ENCODE data around the gene MYO3B.
"Not testable (repeated sequence)": the region's sequence is repeated elsewhere in the genome, so short reads cannot be mapped to it uniquely, and the experiment has no call there.

The MYO3B gene

GRCh38 chr2:170163411-170164065 lies 14.4 kb upstream of the MYO3B start:
- no peak for DNase-seq

- no peak for DNase-seq
These were observed 12.8 kb upstream of the MYO3B start for GRCh38 chr2:170165129-170165528.

GRCh38 chr2:170166735-170167134 lies 11.2 kb upstream of the MYO3B start:
- DNase-seq = no peak

DNA sequence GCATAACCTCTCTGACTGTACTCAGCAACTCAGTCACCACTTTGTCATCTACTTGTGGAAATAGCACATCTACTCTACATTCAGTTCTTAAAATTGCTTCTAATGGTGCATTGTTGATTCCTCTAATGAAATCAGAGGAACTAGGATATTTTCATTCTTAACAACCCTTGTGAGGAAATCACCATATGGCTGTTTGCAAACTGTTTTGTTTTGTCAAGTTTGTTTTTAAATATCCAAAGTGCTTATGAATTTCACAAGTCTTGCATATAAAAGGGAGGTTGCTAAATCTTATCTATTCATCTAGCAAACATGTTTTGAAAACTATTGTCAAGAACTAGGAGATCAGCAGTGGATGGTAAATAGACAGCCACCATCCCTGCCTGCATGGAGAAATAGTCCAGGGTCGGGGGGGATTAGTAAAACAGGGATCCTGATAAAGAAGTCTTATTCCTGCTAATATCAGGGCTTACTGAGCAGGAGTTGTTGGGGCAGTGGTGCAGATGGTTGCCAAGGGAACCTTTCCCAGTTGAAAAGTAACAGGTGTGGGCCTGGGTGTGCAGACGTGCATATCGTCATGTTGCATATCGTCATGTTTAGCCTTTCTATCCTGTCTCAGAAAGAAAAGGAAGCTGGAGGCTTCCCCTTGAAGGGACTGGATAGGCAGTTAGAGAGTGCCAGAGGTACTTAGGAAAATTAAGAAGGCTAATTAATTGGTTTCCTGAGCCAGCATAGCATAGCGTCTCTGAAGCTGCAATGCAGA lies 7.5 kb upstream of the MYO3B start:
- DNase-seq = no peak

GRCh38 chr2:170176212-170176611 lies 1.7 kb upstream of the MYO3B start:
- DNase-seq = peak; percentile 61

- no peak for DNase-seq
These were observed 2.2 kb downstream of the MYO3B start for GRCh38 chr2:170180031-170180566.

GRCh38 chr2:170181602-170182001 lies 3.7 kb downstream of the MYO3B start:
- no peak for DNase-seq

GRCh38 chr2:170185319-170185718 lies 7.4 kb downstream of the MYO3B start:
- DNase-seq = no peak

DNA sequence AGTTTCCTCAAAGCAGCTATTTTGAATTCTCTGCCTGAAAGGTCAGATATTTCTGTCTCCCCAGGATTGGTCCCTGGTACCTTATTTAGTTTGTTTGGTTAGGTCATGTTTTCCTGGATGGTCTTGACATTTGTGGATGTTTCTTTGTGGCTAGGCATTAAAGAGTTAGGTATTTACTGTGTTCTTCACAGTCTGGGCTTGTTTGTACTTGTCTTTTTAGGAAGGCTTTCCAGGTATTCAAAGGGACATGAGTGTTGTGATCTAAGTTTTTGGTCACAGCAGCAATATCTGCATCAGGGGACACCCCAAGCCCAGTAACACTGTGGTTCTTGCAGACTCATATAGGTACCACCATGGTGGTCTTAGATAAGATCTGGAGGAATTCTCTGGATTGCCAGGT lies 11.8 kb downstream of the MYO3B start:
- no peak for DNase-seq

GRCh38 chr2:170190172-170190571 lies 12.2 kb downstream of the MYO3B start:
- no peak for DNase-seq

DNA sequence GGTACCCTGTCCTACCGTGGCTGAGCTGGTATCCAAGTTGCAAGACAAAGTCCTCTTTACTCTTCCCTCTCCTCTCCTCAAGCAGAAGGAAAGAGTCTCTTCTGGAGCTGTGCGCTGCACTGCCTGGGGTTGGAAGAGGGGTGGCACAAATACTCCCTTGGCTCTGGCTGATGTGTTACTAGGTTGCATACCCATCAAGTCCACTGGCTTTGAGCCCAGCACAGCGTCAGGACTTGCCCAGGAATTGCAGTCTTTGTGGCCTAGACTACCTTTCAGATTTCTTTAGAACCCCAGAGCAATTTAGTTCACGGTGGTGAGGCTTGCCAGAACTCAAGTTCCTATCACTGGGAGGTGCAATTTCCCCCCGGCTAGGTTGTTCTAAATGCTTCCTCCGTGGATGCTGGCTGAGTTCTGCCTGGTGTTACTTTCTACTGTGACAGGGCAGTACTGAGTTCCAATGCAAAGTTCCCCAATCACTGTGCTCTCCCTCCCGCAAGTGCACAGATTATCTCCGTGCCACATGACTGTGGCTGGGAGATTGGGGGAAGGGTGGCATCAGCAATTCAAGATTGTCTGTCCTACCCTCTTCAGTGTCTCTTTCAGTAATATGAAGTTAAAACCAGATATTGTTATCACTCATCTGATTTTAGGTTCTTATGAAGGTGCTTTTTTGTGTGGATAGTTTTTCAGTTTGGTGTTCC lies 13.4 kb downstream of the MYO3B start:
- DNase-seq = no peak

- no peak for DNase-seq
These were observed 19.0 kb downstream of the MYO3B start for GRCh38 chr2:170196963-170197362.

- no peak for DNase-seq
These were observed 23.3 kb downstream of the MYO3B start for GRCh38 chr2:170201275-170201674.

DNA sequence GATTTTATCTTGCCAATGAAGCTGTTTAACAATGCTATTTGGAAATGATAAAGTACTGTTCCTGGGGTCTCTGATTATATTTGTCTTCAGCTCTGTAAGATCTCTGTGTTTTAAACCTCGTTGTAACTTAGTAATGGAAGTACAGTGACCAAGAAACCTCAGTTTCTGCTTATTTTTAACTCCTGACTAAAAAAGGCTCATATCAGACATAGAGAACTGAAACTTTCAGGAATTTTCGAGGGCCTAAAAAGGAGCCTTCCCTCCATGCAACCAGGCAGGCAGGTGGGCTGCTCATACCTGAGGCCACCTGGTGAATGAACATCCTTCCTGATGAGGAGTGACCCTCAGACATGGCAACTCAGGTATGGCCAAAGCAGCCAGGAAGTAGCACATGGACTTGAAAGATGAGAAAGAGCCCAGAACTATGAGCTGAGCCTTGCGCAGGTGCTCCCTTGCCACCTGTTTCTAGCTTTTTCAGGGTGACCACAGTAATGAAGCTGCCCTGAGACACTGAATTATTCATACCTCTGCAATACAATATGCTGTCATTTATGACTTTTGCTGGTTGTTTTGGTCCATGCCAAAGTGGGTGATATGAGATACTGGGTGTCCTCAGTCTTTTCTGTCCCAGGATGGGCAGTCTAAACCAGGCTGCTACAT lies 23.9 kb downstream of the MYO3B start:
- DNase-seq = no peak

GRCh38 chr2:170202437-170202836 lies 24.5 kb downstream of the MYO3B start:
- DNase-seq = no peak

DNA sequence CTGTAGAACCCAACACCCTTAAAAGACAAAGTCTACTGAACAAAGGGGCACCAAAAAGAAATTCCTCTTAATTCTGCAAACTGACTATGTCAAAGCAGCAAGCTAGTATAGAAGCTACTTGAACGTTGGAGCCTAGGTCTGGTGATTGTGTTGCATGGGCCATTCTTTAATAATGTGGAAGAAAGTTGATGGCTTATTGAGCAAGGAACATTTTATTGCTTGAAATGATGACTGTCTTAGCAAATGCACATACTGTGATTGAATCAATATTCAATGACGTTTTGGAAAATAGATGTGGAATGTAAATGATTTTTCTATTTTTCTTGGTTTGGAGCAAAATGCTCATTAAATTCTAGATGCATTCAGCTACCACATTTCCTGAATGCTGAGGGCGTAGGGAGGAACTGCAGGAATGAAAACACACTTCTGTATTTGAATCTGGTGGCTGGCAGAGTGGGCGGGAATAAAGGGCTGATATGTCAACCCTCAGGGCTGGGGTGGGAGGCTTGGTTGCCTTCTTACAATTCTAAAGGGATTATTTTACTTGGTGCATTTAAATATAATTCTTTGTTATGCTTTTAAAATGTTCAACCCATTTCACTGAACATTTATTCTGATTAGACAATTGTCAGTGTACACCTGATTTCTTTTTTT lies 26.5 kb downstream of the MYO3B start:
- DNase-seq = no peak

GRCh38 chr2:170206246-170206645 lies 28.3 kb downstream of the MYO3B start:
- no peak for DNase-seq

- DNase-seq = no peak
These were observed 29.0 kb downstream of the MYO3B start for GRCh38 chr2:170206805-170207407.

DNA sequence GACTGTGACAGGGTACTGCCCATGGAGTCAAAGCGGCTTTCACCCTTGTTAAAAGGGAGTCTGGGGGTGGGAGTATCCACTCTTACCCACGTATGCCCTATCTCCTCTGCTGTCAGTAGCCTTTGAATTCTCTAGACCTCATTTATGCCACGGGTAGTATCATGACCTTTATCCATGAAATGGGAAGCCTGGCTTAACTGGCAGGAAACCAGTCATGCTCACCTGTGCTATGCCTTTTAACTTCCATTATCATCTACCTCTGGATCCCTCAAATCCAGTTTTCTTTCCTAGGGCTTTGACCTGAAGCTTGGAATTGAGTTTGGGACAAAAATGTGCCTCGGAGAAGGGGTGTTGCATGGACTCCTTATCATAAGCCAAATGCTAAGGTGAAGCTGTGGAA lies 30.0 kb downstream of the MYO3B start:
- DNase-seq = no peak

GRCh38 chr2:170208967-170209366 lies 31.0 kb downstream of the MYO3B start:
- DNase-seq = no peak

GRCh38 chr2:170212625-170213280 lies 34.8 kb downstream of the MYO3B start:
- DNase-seq = no peak

DNA sequence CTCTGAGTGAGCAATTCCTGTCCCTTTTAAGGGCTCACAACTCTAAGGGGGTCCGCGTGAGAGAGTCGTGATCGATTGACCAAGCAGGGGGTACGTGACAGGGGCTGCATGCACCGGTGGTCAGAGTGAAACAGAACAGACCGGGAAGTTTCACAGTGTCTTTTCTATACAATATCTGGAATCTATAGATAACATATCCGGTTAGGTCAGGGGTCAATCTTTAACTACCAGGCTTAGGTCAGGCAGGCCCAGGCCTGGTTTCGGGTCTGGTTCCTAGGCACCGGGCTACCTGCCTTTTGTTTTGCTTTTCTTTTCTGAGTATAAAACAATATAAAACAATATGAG lies 35.3 kb downstream of the MYO3B start:
- DNase-seq = not testable (repeated sequence)

All from NCI-H2227 treated with DMSO at 0.1 percent for 48 hours (cell line).